Activated CD4-positive, alpha-beta T cell treated with anti-CD3 and anti-CD28 coated beads, Interleukin-2, amount 10 ng/mL, durations not matched to agents 7 days and 5 days (primary cell): Measurements from ENCODE around the gene UBE2L3. TPM values are rescaled to one million over a fixed set of nuclear protein-coding genes. Genes with fewer than 3 reads are reported as not detected.
"Not testable (repeated sequence)": the region's sequence is repeated elsewhere in the genome, so short reads cannot be mapped to it uniquely, and the experiment has no call there.

Experiments used
- CTCF ChIA-PET: fragments of 350-600 bp; sonication (Branson Sonifier 250); formaldehyde crosslinking; loops from one replicate; lab custom pipeline; 2021; ENCODE audit warnings: antibody characterized with exemption; lab: Charles Lee
- POLR2A ChIA-PET: fragments of 350-600 bp; sonication (Branson Sonifier 250); formaldehyde crosslinking; loops from one replicate; lab custom pipeline; 2021; ENCODE audit warnings: antibody characterized with exemption; lab: Charles Lee
- DNase-seq: peaks from one replicate; pipeline ENCODE4 v3.0.0-alpha.2; 2020
- H3K27ac Mint-ChIP-seq: one replicate; pipeline ENCODE4 v1.8.0; 2021; ENCODE audit warnings: mild to moderate bottlenecking, moderate library complexity, mixed read lengths
- H3K27me3 Mint-ChIP-seq: one replicate; pipeline ENCODE4 v1.8.0; 2021; ENCODE audit warnings: mixed read lengths
- H3K36me3 Mint-ChIP-seq: one replicate; pipeline ENCODE4 v1.8.0; 2021; ENCODE audit warnings: low read depth, mixed read lengths
- H3K4me1 Mint-ChIP-seq: one replicate; pipeline ENCODE4 v1.8.0; 2021; ENCODE audit warnings: mixed read lengths
- H3K4me3 Mint-ChIP-seq: one replicate; pipeline ENCODE4 v1.8.0; 2021; ENCODE audit warnings: mild to moderate bottlenecking, moderate library complexity, mixed read lengths
- H3K9me3 Mint-ChIP-seq: one replicate; pipeline ENCODE4 v1.8.0; 2021; ENCODE audit warnings: mixed read lengths
- total RNA-seq, 2 experiments: library from RNA; stranded (reverse); gene quantifications; one replicate each; pipeline ENCODE4 v1.2.3, GENCODE V29; 2021

The UBE2L3 gene
- total RNA-seq, 2 experiments from 2014 or later: 64.6 to 79.1 TPM

- POLR2A ChIA-PET, CTCF ChIA-PET, H3K9me3 Mint-ChIP-seq, H3K27me3 Mint-ChIP-seq, DNase-seq, H3K4me3 Mint-ChIP-seq, H3K27ac Mint-ChIP-seq: not testable (repeated sequence)
- Mint-ChIP-seq H3K36me3 (peaks cover 50% of the 10 kb centered on the region), H3K4me1 (peaks cover 21% of the 10 kb centered on the region)
Measured at GRCh38 chr22:21596356-21597135, 29.0 kb downstream of the UBE2L3 start.

- peaks cover 23% of the 10 kb centered on the region for H3K4me1 Mint-ChIP-seq
- CTCF ChIA-PET: interaction anchor here (1.4 kb wide), 1 partner anchor 21 kb away, joined by 3 read pairs; no protein-coding TSS in a partner anchor
- H3K27ac Mint-ChIP-seq: no peak overlapping the region
- H3K4me3 Mint-ChIP-seq: no peak overlapping the region
- no peak for DNase-seq
- H3K27me3 Mint-ChIP-seq: no peaks in the 10 kb centered on the region
- H3K9me3 Mint-ChIP-seq: no peaks in the 10 kb centered on the region
- POLR2A ChIA-PET: no interaction called here
- peaks cover 45% of the 10 kb centered on the region for H3K36me3 Mint-ChIP-seq
Measured at GRCh38 chr22:21598302-21598701, 30.8 kb downstream of the UBE2L3 start.

- ChIA-PET CTCF (no interaction called here), POLR2A (no interaction called here)
- Mint-ChIP-seq H3K36me3 (peaks cover 35% of the 10 kb centered on the region), H3K27me3 (no peaks in the 10 kb centered on the region), H3K27ac (peak overlapping the region; percentile 26), H3K4me3 (no peak overlapping the region), H3K9me3 (no peaks in the 10 kb centered on the region), H3K4me1 (peaks cover 22% of the 10 kb centered on the region)
- no peak for DNase-seq
Measured at GRCh38 chr22:21599053-21599893, 31.8 kb downstream of the UBE2L3 start.

- H3K27me3 Mint-ChIP-seq: no peaks in the 10 kb centered on the region
- H3K27ac Mint-ChIP-seq: peak overlapping the region; percentile 6
- POLR2A ChIA-PET: no interaction called here
- no peaks in the 10 kb centered on the region for H3K9me3 Mint-ChIP-seq
- H3K4me1 Mint-ChIP-seq: peaks cover 26% of the 10 kb centered on the region
- CTCF ChIA-PET: interaction anchor here (0.6 to 1.7 kb wide), 5 partner anchors 9 to 193 kb away, joined by 3 to 4 read pairs (median 4); no protein-coding TSS in a partner anchor
- H3K4me3 Mint-ChIP-seq: no peak overlapping the region
- no peak for DNase-seq
- peaks cover 18% of the 10 kb centered on the region for H3K36me3 Mint-ChIP-seq
Measured at GRCh38 chr22:21602579-21602978, 35.1 kb downstream of the UBE2L3 start.

DNA sequence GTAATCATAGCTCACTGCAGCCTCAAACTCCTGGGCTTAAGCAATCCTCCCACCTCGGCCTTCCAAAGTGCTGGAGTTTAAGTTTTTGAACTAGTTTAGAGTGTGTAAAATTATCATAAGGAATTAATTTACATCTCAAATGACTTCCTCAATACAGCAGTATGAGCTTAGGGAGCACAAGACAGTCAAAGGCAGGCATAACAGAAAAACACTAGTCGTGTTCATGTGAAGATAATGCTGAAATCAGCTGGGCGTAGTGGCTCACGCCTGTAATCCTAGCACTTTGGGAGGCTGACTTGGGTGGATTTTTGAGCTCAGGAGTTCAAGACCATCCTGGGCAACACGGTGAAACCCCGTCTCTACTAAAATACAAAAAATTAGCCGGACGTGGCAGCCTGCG, 36.5 kb downstream of the UBE2L3 start:
- ChIA-PET CTCF (interaction anchor here (1.7 kb wide), 1 partner anchor 25 kb away, joined by 4 read pairs; no protein-coding TSS in a partner anchor), POLR2A (no interaction called here)
- Mint-ChIP-seq H3K4me3 (no peak overlapping the region), H3K27me3 (no peaks in the 10 kb centered on the region), H3K27ac (no peak overlapping the region), H3K4me1 (peaks cover 22% of the 10 kb centered on the region), H3K36me3 (peaks cover 11% of the 10 kb centered on the region), H3K9me3 (no peaks in the 10 kb centered on the region)
- DNase-seq: no peak

- no peak for DNase-seq
- Mint-ChIP-seq H3K27ac (no peak overlapping the region), H3K4me1 (peaks cover 16% of the 10 kb centered on the region), H3K9me3 (no peaks in the 10 kb centered on the region), H3K4me3 (no peak overlapping the region), H3K27me3 (no peaks in the 10 kb centered on the region), H3K36me3 (peaks cover 3% of the 10 kb centered on the region)
- CTCF ChIA-PET: interaction anchor here (0.6 to 2.3 kb wide), 4 partner anchors 15 to 102 kb away, joined by 3 to 8 read pairs (median 3); no protein-coding TSS in a partner anchor
- POLR2A ChIA-PET: no interaction called here
Measured at GRCh38 chr22:21605887-21606564, 38.5 kb downstream of the UBE2L3 start.

DNA sequence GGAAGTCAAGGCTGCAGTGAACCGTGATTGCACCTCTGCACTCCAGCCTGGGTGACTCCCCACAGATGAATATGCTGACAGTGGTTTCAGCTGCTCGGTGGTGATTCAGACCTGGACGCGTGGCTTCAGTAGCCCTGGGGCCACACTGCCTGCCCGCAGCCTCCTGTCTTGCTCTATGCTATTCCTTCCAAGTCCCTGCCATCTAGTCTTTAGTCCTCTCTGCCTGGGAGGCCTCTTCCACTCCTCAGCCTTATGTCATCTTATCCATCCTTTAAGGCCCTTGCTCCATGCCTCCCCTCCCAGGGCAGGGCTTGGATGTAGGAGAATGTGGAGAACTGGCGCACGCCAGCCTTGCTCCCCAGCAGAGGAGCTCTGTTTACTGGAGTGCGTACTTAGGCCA, 39.3 kb downstream of the UBE2L3 start:
- no peak for DNase-seq
- Mint-ChIP-seq H3K36me3 (peaks cover 11% of the 10 kb centered on the region), H3K4me3 (no peak overlapping the region), H3K27ac (no peak overlapping the region), H3K4me1 (peaks cover 16% of the 10 kb centered on the region), H3K27me3 (no peaks in the 10 kb centered on the region), H3K9me3 (no peaks in the 10 kb centered on the region)
- ChIA-PET CTCF (interaction anchor here (0.6 to 2.3 kb wide), 3 partner anchors 16 to 102 kb away, joined by 3 to 8 read pairs (median 3); no protein-coding TSS in a partner anchor), POLR2A (no interaction called here)

- H3K27me3 Mint-ChIP-seq, POLR2A ChIA-PET, H3K27ac Mint-ChIP-seq, DNase-seq, H3K9me3 Mint-ChIP-seq, H3K4me3 Mint-ChIP-seq, H3K4me1 Mint-ChIP-seq: not testable (repeated sequence)
- peaks cover 26% of the 10 kb centered on the region for H3K36me3 Mint-ChIP-seq
- CTCF ChIA-PET: interaction anchor here (1.9 kb wide), 1 partner anchor 19 kb away, joined by 9 read pairs; the partner anchor contains the start of gene YDJC
Measured at GRCh38 chr22:21609556-21610157, 42.1 kb downstream of the UBE2L3 start.

- no peaks in the 10 kb centered on the region for H3K27me3 Mint-ChIP-seq
Measured at GRCh38 chr22:21611210-21611977, 43.9 kb downstream of the UBE2L3 start.

GRCh38 chr22:21612858-21613257, 45.3 kb downstream of the UBE2L3 start:
- H3K9me3 Mint-ChIP-seq: no peaks in the 10 kb centered on the region
- peaks cover 2% of the 10 kb centered on the region for H3K4me1 Mint-ChIP-seq
- ChIA-PET POLR2A (no interaction called here), CTCF (interaction anchor here (1.6 to 4.3 kb wide), 2 partner anchors 11 to 16 kb away, joined by 4 to 16 read pairs; partner anchors contain the start of gene YDJC)
- no peak overlapping the region for H3K4me3 Mint-ChIP-seq
- peaks cover 26% of the 10 kb centered on the region for H3K36me3 Mint-ChIP-seq
- no peaks in the 10 kb centered on the region for H3K27me3 Mint-ChIP-seq
- no peak for DNase-seq
- no peak overlapping the region for H3K27ac Mint-ChIP-seq

More at GRCh38 chr22:21611210-21611977, 43.9 kb downstream of the UBE2L3 start:
- DNase-seq: no peak
- ChIA-PET CTCF (no interaction called here), POLR2A (no interaction called here)
- no peaks in the 10 kb centered on the region for H3K9me3 Mint-ChIP-seq
- peaks cover 8% of the 10 kb centered on the region for H3K4me1 Mint-ChIP-seq
- H3K4me3 Mint-ChIP-seq: no peak overlapping the region
- H3K36me3 Mint-ChIP-seq: peaks cover 29% of the 10 kb centered on the region
- no peak overlapping the region for H3K27ac Mint-ChIP-seq

DNA sequence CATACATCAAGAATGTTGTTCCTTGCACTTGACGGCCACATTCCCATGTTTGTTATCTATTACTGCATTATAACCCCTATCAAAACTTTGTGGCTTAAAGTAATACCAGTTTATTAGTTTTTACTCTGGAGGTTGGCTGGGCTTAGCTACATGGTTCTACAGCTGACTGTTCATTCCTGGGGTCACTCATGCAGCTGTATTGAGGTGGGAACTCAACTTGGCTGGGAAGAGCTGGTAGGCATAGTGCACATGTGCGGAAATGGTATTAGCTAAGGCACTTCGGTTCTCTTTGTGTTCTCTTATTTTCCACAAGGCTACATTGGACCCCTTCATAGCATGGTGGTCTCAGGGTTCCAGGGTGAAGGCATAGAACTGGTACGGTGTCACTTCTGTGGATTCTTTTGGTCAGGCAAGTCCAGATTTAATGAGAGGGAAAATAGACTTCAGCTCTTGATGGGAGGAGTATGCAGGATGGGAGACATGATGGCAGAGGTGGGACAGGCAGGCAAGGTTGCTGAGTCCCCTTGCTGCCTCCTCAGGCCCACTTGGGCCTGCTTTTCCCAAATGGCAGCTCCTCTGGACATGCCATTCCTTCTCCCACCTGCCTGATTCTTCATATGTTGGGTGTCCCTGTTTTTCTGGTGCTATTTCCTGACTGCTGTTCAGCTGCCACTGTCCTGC, 46.2 kb downstream of the UBE2L3 start:
- H3K9me3 Mint-ChIP-seq: no peaks in the 10 kb centered on the region

More for the DNA sequence above, 46.2 kb downstream of the UBE2L3 start:
- Mint-ChIP-seq H3K27ac (peak overlapping the region; percentile 55), H3K27me3 (no peaks in the 10 kb centered on the region), H3K36me3 (peaks cover 26% of the 10 kb centered on the region), H3K4me1 (peaks cover 2% of the 10 kb centered on the region), H3K4me3 (no peak overlapping the region)
- POLR2A ChIA-PET: no interaction called here
- CTCF ChIA-PET: interaction anchor here (1.6 to 4.3 kb wide), 2 partner anchors 10 to 15 kb away, joined by 4 to 16 read pairs; partner anchors contain the start of gene YDJC
- DNase-seq: no peak
